Mesenchymal stem cell (in vitro differentiated cells and primary cell): ENCODE measurements around the gene ZAR1L.

ENCODE experiments used
- DNase-seq: peaks from one replicate; pipeline ENCODE4 v3.0.0-alpha.2; 2013
- H2AFZ ChIP-seq: one replicate; pipeline ENCODE4 v1.6.1; 2013; ENCODE audit warnings: low read depth, mild to moderate bottlenecking, control low read depth, inconsistent platforms, low read length, moderate library complexity
- H2AK5ac ChIP-seq: 2 replicates; pipeline ENCODE4 v1.6.1; 2013; ENCODE audit warnings: low read length, moderate library complexity, mild to moderate bottlenecking, inconsistent platforms; ENCODE audit not compliant: severe bottlenecking
- H2BK120ac ChIP-seq: one replicate; pipeline ENCODE4 v1.6.1; 2013; ENCODE audit warnings: low read depth, mild to moderate bottlenecking, inconsistent platforms, low read length, moderate library complexity
- H2BK12ac ChIP-seq, 2 experiments: one replicate each; pipeline ENCODE4 v1.6.1; 2013; ENCODE audit warnings: inconsistent platforms in 2 of 2, low read length in 2 of 2, mild to moderate bottlenecking in 2 of 2, moderate library complexity in 2 of 2, control low read depth in 1 of 2
- H2BK15ac ChIP-seq: one replicate; pipeline ENCODE4 v1.6.1; 2013; ENCODE audit warnings: mild to moderate bottlenecking, low read depth, inconsistent platforms; ENCODE audit not compliant: poor library complexity, severe bottlenecking
- H2BK5ac ChIP-seq: 2 replicates; pipeline ENCODE4 v1.6.1; 2013; ENCODE audit warnings: low read depth, mild to moderate bottlenecking, low read length, control low read depth, inconsistent platforms; ENCODE audit not compliant: poor library complexity, severe bottlenecking
- H3K14ac ChIP-seq, 2 experiments: one replicate each; pipeline ENCODE4 v1.6.1; 2013; ENCODE audit warnings: inconsistent platforms in 2 of 2, low read length in 2 of 2, control low read depth in 1 of 2, mild to moderate bottlenecking in 1 of 2, moderate library complexity in 1 of 2
- H3K18ac ChIP-seq, 2 experiments: one replicate each; pipeline ENCODE4 v1.6.1; 2013; ENCODE audit warnings: inconsistent platforms in 2 of 2, low read length in 2 of 2, control low read depth in 1 of 2, low read depth in 1 of 2, mild to moderate bottlenecking in 1 of 2
- H3K23ac ChIP-seq, 2 experiments: one replicate each; pipeline ENCODE4 v1.6.1; 2013; ENCODE audit warnings: inconsistent platforms in 2 of 2, low read length in 2 of 2, mild to moderate bottlenecking in 2 of 2, moderate library complexity in 2 of 2, control low read depth in 1 of 2
- H3K27ac ChIP-seq: 2 replicates; pipeline ENCODE4 v1.5.1; 2013; ENCODE audit warnings: mild to moderate bottlenecking, moderate library complexity, low read length, control low read depth, inconsistent platforms; ENCODE audit not compliant: poor library complexity, severe bottlenecking
- H3K27me3 ChIP-seq, 2 experiments: 2 replicates each; pipeline versions ENCODE4 v1.6.1 to v1.7.0; 2013; ENCODE audit warnings: low read length in 2 of 2, mild to moderate bottlenecking in 2 of 2, moderate library complexity in 2 of 2, control low read depth in 1 of 2, inconsistent platforms in 1 of 2; ENCODE audit not compliant: control insufficient read depth in 1 of 2, insufficient read depth in 1 of 2
- H3K36me3 ChIP-seq, 2 experiments: 2 replicates each; pipeline versions ENCODE4 v1.6.1 to v1.7.0; 2013; ENCODE audit warnings: low read length in 2 of 2, control low read depth in 1 of 2, inconsistent platforms in 1 of 2, low read depth in 1 of 2, mild to moderate bottlenecking in 1 of 2; ENCODE audit not compliant: insufficient read depth in 2 of 2, control insufficient read depth in 1 of 2
- H3K4ac ChIP-seq, 2 experiments: one replicate each; pipeline ENCODE4 v1.6.1; 2013; ENCODE audit warnings: inconsistent platforms in 2 of 2, low read length in 2 of 2, mild to moderate bottlenecking in 2 of 2, moderate library complexity in 2 of 2, control low read depth in 1 of 2, low read depth in 1 of 2
- H3K4me1 ChIP-seq: 2 replicates; pipeline ENCODE4 v1.6.1; 2013; ENCODE audit warnings: low read depth, low read length, control low read depth; ENCODE audit not compliant: control insufficient read depth, insufficient read depth
- H3K4me2 ChIP-seq: 2 replicates; pipeline ENCODE4 v1.6.1; 2013; ENCODE audit warnings: low read length, mild to moderate bottlenecking, inconsistent platforms; ENCODE audit not compliant: poor library complexity, severe bottlenecking
- H3K4me3 ChIP-seq, 2 experiments: 2 replicates each; pipeline versions ENCODE4 v1.5.1 to v1.7.0; 2013; ENCODE audit warnings: low read length in 2 of 2, mild to moderate bottlenecking in 2 of 2, control low read depth in 1 of 2, low read depth in 1 of 2; ENCODE audit not compliant: insufficient read depth in 1 of 2
- H3K79me1 ChIP-seq: replicated peaks from 2 replicates; pipeline ENCODE4 v1.6.1; 2013; ENCODE audit warnings: mild to moderate bottlenecking, control low read depth, low read length, inconsistent platforms; ENCODE audit not compliant: poor library complexity, severe bottlenecking
- H3K9ac ChIP-seq: 2 replicates; pipeline ENCODE4 v1.7.0; 2013; ENCODE audit warnings: mild to moderate bottlenecking, low read length, moderate library complexity
- H3K9me3 ChIP-seq: 2 replicates; pipeline ENCODE4 v1.7.0; 2013; ENCODE audit warnings: mild to moderate bottlenecking, low read length; ENCODE audit not compliant: control insufficient read depth
- H4K8ac ChIP-seq: one replicate; pipeline ENCODE4 v1.6.1; 2013; ENCODE audit warnings: inconsistent platforms, mild to moderate bottlenecking, low read length, moderate library complexity
- H4K91ac ChIP-seq: one replicate; pipeline ENCODE4 v1.6.1; 2013; ENCODE audit warnings: mild to moderate bottlenecking, low read length, inconsistent platforms
- WGBS: methylation state at CpG from one replicate; pipeline ENCODE4 v1.1.7; 2013; ENCODE audit warnings: mixed read lengths; 5-methylcytosine and 5-hydroxymethylcytosine counted together

ZAR1L gene

DNA sequence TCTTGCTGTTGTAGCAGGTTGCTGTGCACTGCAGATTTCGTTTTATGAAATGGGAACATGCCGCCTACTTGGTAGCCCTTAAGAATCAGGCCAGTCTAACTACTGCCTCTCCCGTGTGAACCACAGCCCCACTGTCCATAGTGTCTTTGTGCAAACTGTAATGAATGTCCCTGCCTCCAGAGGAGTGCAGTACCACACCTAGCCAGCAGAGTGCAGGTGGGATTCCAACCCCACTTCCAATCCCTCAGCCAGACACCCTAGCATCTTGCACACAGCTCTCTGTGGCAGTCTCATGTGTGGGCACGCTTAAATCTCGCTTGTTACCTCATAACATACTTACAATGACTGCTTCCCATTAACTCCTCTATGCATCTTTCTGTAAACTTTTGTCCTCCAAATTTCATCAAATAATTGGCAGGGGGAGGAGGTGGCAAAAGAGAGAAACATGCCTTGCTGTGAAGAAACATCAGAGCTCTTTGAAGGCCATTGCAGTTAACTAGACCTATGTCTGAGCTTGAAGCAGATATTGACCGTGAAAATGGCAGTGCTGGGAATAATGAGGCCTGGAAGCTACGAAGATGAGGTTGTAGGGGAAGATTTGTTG, 47.2 kb downstream of the ZAR1L start:
- WGBS, result 80% methylated on average over 6 of the region's 7 CpGs
- H2AFZ ChIP-seq, result no peak overlapping the region
- DNase-seq, result no peak
- no peak overlapping the region for H3K18ac ChIP-seq
- H3K4me3 ChIP-seq, result no peak overlapping the region
- no peak overlapping the region for H2BK15ac ChIP-seq
- peaks cover 0 to 33% of the 10 kb centered on the region in 2 experiments for H3K36me3 ChIP-seq
- H2AK5ac ChIP-seq, result no peak overlapping the region
- no peak overlapping the region for H4K8ac ChIP-seq
- H3K14ac ChIP-seq, result no peak overlapping the region
- no peaks in the 10 kb centered on the region for H3K9me3 ChIP-seq
- no peak overlapping the region for H2BK120ac ChIP-seq
- no peak overlapping the region for H3K9ac ChIP-seq
- H3K23ac ChIP-seq, result no peak overlapping the region
- H4K91ac ChIP-seq, result no peak overlapping the region
- H2BK5ac ChIP-seq, result no peak overlapping the region
- no peak overlapping the region for H3K27ac ChIP-seq
- no peaks in the 10 kb centered on the region for H3K79me1 ChIP-seq
- no peak overlapping the region for H2BK12ac ChIP-seq
- no peaks in the 10 kb centered on the region for H3K4me1 ChIP-seq
- no peak overlapping the region for H3K4ac ChIP-seq
- no peaks in the 10 kb centered on the region for H3K27me3 ChIP-seq
- H3K4me2 ChIP-seq, result no peak overlapping the region

DNA sequence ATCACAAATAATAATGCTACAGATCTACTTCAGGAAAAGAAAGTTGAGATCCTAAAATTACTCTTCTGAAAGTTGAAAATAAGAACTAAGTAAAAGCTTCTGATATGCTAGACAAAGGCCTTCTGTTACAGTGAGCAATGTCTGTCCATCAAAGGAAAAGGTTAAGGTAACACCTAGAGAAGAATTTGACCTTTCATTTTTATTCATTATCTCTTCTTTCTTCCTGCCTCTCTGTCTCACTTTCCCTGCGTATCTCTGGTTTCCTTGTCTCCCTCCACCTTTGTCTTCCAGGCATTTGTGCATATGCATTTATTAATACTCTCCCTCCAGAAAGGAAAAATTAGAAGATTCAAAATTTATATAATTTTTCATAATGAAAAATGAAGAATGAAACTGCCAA, 49.0 kb downstream of the ZAR1L start:
- no peak overlapping the region for H2BK5ac ChIP-seq
- no peak overlapping the region for H2AK5ac ChIP-seq
- no peak overlapping the region for H2BK12ac ChIP-seq
- H3K4me3 ChIP-seq, result no peak overlapping the region
- no peak overlapping the region for H2AFZ ChIP-seq
- WGBS, result 100% methylated on average over 1 of the region's 1 CpG
- no peak overlapping the region for H2BK15ac ChIP-seq
- peaks cover 0 to 29% of the 10 kb centered on the region in 2 experiments for H3K36me3 ChIP-seq
- no peaks in the 10 kb centered on the region for H3K9me3 ChIP-seq
- no peaks in the 10 kb centered on the region for H3K27me3 ChIP-seq
- H3K79me1 ChIP-seq, result no peaks in the 10 kb centered on the region
- H3K4me1 ChIP-seq, result no peaks in the 10 kb centered on the region
- no peak overlapping the region for H3K23ac ChIP-seq
- H3K18ac ChIP-seq, result no peak overlapping the region
- H3K9ac ChIP-seq, result no peak overlapping the region
- H3K27ac ChIP-seq, result no peak overlapping the region
- H3K14ac ChIP-seq, result no peak overlapping the region
- no peak overlapping the region for H3K4ac ChIP-seq
- H4K8ac ChIP-seq, result no peak overlapping the region
- H2BK120ac ChIP-seq, result no peak overlapping the region
- no peak overlapping the region for H3K4me2 ChIP-seq
- no peak overlapping the region for H4K91ac ChIP-seq
- no peak for DNase-seq

DNA sequence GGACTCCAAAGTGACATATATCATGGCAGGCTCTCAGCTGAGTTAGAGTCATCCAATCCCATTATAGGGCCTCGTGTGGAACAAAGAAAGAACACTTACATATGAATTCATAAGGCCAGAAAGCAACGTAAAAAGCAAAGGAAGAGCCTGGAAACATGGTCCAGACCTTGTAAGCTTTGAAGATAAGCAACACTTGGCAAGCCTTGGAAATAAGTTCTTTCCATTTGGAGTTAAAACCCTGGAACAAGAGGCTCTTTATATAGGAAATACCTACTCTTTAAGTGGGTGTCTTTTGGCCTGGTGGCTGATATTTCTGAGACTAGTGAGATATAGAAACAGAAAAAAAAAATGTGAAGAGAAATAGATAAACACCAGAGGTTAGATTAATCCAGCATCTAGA, 49.4 kb downstream of the ZAR1L start:
- H2BK12ac ChIP-seq, result no peak overlapping the region
- H3K23ac ChIP-seq, result no peak overlapping the region
- no peak overlapping the region for H4K8ac ChIP-seq
- H3K4me2 ChIP-seq, result no peak overlapping the region
- no peaks in the 10 kb centered on the region for H3K27me3 ChIP-seq
- no peak overlapping the region for H4K91ac ChIP-seq
- no peak overlapping the region for H3K9ac ChIP-seq
- H3K18ac ChIP-seq, result no peak overlapping the region
- H3K4me1 ChIP-seq, result no peaks in the 10 kb centered on the region
- peaks cover 0 to 25% of the 10 kb centered on the region in 2 experiments for H3K36me3 ChIP-seq
- H3K9me3 ChIP-seq, result no peaks in the 10 kb centered on the region
- H3K79me1 ChIP-seq, result no peaks in the 10 kb centered on the region
- H2BK15ac ChIP-seq, result no peak overlapping the region
- H2AK5ac ChIP-seq, result no peak overlapping the region
- whole genome bisulfite sequencing, result 85% methylated on average over 2 of the region's 2 CpGs
- no peak overlapping the region for H2BK5ac ChIP-seq
- no peak overlapping the region for H2BK120ac ChIP-seq
- H3K4ac ChIP-seq, result no peak overlapping the region
- no peak overlapping the region for H2AFZ ChIP-seq
- no peak for DNase-seq
- no peak overlapping the region for H3K14ac ChIP-seq
- H3K27ac ChIP-seq, result no peak overlapping the region
- no peak overlapping the region for H3K4me3 ChIP-seq

DNA sequence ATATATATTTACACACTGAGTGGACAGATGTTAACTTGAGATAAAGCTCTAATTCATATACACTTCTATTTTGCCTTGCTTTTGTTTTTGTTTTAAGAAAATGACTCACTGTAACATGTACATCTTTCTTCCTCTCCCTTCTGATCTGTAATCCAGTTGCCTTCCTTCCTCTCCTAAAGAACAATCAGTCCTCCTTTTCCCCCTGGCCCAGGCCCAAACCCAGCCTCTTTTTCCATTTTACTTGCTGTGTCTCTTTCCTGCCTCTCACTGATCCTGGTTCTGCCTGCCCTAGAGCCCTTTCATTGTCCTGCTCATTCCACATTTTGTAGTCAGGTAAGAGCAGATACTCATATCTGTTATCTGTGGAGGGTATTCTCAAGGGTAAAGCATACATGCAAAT, 50.8 kb downstream of the ZAR1L start:
- Histone ChIP-seq H2BK15ac (no peak overlapping the region), H3K36me3 (peaks cover 0 to 23% of the 10 kb centered on the region in 2 experiments), H3K18ac (no peak overlapping the region), H2BK12ac (peak overlapping the region in 1 of 2 experiments; percentile 21), H2BK5ac (no peak overlapping the region), H2BK120ac (peak overlapping the region; percentile 15), H3K4me2 (no peak overlapping the region), H3K79me1 (no peaks in the 10 kb centered on the region), H3K4ac (no peak overlapping the region), H3K27ac (no peak overlapping the region), H2AFZ (no peak overlapping the region), H2AK5ac (no peak overlapping the region), H3K4me1 (peaks cover 1% of the 10 kb centered on the region), H4K91ac (no peak overlapping the region), H4K8ac (peak overlapping the region; percentile 19), H3K9ac (no peak overlapping the region), H3K27me3 (no peaks in the 10 kb centered on the region), H3K23ac (no peak overlapping the region), H3K14ac (no peak overlapping the region), H3K9me3 (no peaks in the 10 kb centered on the region), H3K4me3 (no peak overlapping the region)
- DNase-seq, result peak; percentile 70
